ENCODE data around the gene YKT6.

YKT6 gene

GRCh38 chr7:44232901-44233715 is 32.3 kb downstream of the YKT6 start:
- no peak overlapping the region for H2AFZ ChIP-seq (ENCODE audit: low read length)
- no peak overlapping the region for H3K9ac ChIP-seq (ENCODE audit: low read depth, low read length, poor library complexity, severe bottlenecking)
- H4K20me1 ChIP-seq (ENCODE audit: insufficient read depth, low read length, poor library complexity, severe bottlenecking) = no peaks in the 10 kb centered on the region
- no peaks in the 10 kb centered on the region for H3K36me3 ChIP-seq (ENCODE audit: insufficient read depth, low read length)
- H3K9me3 ChIP-seq (ENCODE audit: insufficient read depth, low read depth, low read length) = no peaks in the 10 kb centered on the region
- H3K4me2 ChIP-seq (ENCODE audit: low read depth, low read length, poor library complexity, severe bottlenecking) = no peak overlapping the region
- no peaks in the 10 kb centered on the region for H3K9me2 ChIP-seq (replicated peaks; ENCODE audit: low read depth, low read length)
- no peak overlapping the region for H3K4me3 ChIP-seq (ENCODE audit: low read length, poor library complexity, severe bottlenecking)
- H3K4me1 ChIP-seq (ENCODE audit: insufficient read depth, low read length, poor library complexity, severe bottlenecking) = no peaks in the 10 kb centered on the region
- H3F3A ChIP-seq (ENCODE audit: low read depth) = no peaks in the 10 kb centered on the region
- H3K27me3 ChIP-seq (ENCODE audit: insufficient read depth, low read length, poor library complexity, severe bottlenecking) = no peaks in the 10 kb centered on the region
- H3K79me2 ChIP-seq (ENCODE audit: insufficient read depth, low read length) = no peaks in the 10 kb centered on the region
- no peak for TF ChIP-seq CTCF (conservative IDR thresholded peaks at IDR 0.05; ENCODE audit: low read length)

- no peak for TF ChIP-seq EZH2phosphoT487 (IDR thresholded peaks at IDR 0.05; ENCODE audit: borderline replicate concordance)
- no peak for TF ChIP-seq CTCF (conservative IDR thresholded peaks at IDR 0.05; ENCODE audit: low read length)
- Histone ChIP-seq H3K9me3 (ENCODE audit: insufficient read depth, low read depth, low read length) (no peaks in the 10 kb centered on the region), H3K4me1 (ENCODE audit: insufficient read depth, low read length, poor library complexity, severe bottlenecking) (no peaks in the 10 kb centered on the region), H3K79me2 (ENCODE audit: insufficient read depth, low read length) (no peaks in the 10 kb centered on the region), H3K9ac (ENCODE audit: low read depth, low read length, poor library complexity, severe bottlenecking) (no peak overlapping the region), H3K36me3 (ENCODE audit: insufficient read depth, low read length) (no peaks in the 10 kb centered on the region), H3K9me2 (replicated peaks; ENCODE audit: low read depth, low read length) (no peaks in the 10 kb centered on the region), H3F3A (ENCODE audit: low read depth) (no peaks in the 10 kb centered on the region), H3K4me3 (ENCODE audit: low read length, poor library complexity, severe bottlenecking) (no peak overlapping the region), H3K4me2 (ENCODE audit: low read depth, low read length, poor library complexity, severe bottlenecking) (no peak overlapping the region), H3K27me3 (ENCODE audit: insufficient read depth, low read length, poor library complexity, severe bottlenecking) (no peaks in the 10 kb centered on the region), H4K20me1 (ENCODE audit: insufficient read depth, low read length, poor library complexity, severe bottlenecking) (no peaks in the 10 kb centered on the region), H2AFZ (ENCODE audit: low read length) (no peak overlapping the region)
Observed at GRCh38 chr7:44235066-44235465, 34.3 kb downstream of the YKT6 start.

- Histone ChIP-seq H3K4me3 (ENCODE audit: low read length, poor library complexity, severe bottlenecking) (no peak overlapping the region), H3F3A (ENCODE audit: low read depth) (no peaks in the 10 kb centered on the region), H4K20me1 (ENCODE audit: insufficient read depth, low read length, poor library complexity, severe bottlenecking) (no peaks in the 10 kb centered on the region), H3K4me2 (ENCODE audit: low read depth, low read length, poor library complexity, severe bottlenecking) (no peak overlapping the region), H3K4me1 (ENCODE audit: insufficient read depth, low read length, poor library complexity, severe bottlenecking) (no peaks in the 10 kb centered on the region), H3K36me3 (ENCODE audit: insufficient read depth, low read length) (no peaks in the 10 kb centered on the region), H3K79me2 (ENCODE audit: insufficient read depth, low read length) (no peaks in the 10 kb centered on the region), H3K9me3 (ENCODE audit: insufficient read depth, low read depth, low read length) (no peaks in the 10 kb centered on the region), H2AFZ (ENCODE audit: low read length) (no peak overlapping the region), H3K9me2 (replicated peaks; ENCODE audit: low read depth, low read length) (no peaks in the 10 kb centered on the region), H3K27me3 (ENCODE audit: insufficient read depth, low read length, poor library complexity, severe bottlenecking) (no peaks in the 10 kb centered on the region), H3K9ac (ENCODE audit: low read depth, low read length, poor library complexity, severe bottlenecking) (no peak overlapping the region)
- TF ChIP-seq EZH2phosphoT487 (IDR thresholded peaks at IDR 0.05; ENCODE audit: borderline replicate concordance) (no peak), CTCF (conservative IDR thresholded peaks at IDR 0.05; ENCODE audit: low read length) (no peak)
Observed at GRCh38 chr7:44235582-44236332, 35.0 kb downstream of the YKT6 start.
